SKM-1 (cell line): Measurements from ENCODE around the gene DHPS.
A peak's percentile ranks its signal among the peaks of the same experiment; 100 is the strongest.
"Not testable (repeated sequence)": the region's sequence is repeated elsewhere in the genome, so short reads cannot be mapped to it uniquely, and the experiment has no call there.

Source experiments
- DNase-seq: peaks from one replicate; lab custom pipeline; 2025; ENCODE audit not compliant: unreplicated experiment; lab: John Stamatoyannopoulos, UW

DHPS gene

GRCh38 chr19:12705654-12706331 is 24.1 kb upstream of the DHPS start:
- DNase-seq, result no peak

DNA sequence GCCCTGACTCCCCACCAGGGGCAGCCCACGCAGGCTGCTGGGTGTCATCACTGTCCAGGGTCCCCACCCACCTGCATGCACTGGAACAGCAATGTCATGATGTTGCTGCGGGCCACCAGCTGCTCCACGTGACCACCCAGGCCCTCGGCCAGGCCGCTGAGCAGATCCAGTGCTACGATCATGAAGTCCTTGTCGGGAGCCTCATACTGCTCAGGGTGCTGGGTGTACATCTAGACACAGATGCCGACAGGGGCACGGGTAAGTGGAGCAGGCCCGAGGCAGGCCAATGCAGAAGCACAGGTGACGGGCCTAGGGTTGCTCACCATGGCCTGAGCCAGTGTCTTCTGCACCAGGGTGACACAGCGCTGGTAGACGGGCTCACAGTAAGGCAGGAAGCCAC is 23.5 kb upstream of the DHPS start:
- no peak for DNase-seq

- DNase-seq, result no peak
Observed at GRCh38 chr19:12703046-12703445, 21.4 kb upstream of the DHPS start.

DNA sequence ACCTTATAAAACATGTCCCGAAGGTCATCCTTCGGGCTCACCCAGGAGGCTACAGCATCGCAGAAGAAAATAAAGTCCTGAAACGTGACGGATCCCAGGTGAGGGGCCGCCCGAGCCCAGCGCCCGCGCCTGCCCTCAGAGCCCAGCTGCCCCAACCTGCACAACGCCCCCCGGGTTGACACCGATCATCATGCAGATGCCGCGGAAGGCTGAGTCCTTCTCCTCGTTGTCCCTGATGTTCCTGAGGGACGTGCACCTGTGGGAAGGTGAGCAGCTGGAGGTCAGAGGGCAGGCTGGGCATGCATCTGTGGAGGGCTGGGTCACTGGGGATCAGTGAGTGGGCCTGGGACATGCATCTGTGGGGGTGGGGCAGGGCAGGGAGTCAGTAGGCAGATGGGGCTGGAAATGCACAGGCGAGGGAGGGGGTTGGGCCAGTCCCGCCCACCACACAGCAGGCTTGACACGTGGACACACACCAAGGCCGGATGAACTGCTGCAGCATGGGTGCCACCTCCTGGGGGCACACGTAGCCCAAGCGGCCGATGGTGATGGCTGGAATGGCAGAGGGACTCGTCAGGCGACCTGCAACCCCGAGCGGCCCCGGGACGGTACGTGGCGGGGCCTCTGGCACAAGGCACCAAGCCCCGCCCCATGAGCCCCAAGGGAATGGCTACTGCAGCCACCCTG is 20.1 kb upstream of the DHPS start:
- DNase-seq, result no peak

DNA sequence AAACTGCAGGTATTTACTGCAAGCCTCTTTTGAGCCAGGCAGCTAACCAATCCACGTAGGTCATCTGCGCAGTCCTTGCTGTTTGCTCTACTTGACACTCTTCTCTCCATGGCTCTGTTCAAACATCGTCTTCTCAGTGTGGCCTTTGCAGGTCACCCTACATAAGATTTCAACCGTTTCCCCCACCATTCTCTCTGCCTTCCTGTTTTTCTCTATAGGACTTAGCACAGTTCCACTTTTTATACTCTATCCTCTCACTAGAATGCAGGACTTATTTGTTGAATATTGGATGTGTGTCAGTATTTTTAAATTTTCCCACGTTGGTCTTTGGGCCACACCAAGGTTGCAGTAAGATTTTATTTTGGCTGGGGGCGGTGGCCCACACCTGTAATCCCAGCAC is 16.5 kb upstream of the DHPS start:
- no peak for DNase-seq

DNA sequence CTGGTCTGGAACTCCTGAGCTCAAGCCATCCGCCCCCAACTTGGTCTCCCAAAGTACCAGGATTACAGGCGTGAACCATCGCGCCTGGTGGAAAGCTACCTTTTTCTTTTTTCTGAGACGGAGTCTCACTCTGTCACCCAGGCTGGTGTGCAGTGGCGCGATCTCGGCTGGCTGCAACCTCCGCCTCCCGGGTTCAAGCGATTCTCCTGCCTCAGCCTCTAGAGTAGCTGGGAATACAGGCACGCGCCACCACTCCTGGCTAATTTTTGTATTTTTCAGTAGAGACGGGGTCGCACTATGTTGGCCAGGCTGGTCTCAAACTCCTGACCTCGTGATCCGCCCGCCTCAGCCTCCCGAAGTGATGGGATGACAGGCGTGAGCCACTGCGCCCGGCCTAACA is 15.7 kb upstream of the DHPS start:
- not testable (repeated sequence) for DNase-seq

DNA sequence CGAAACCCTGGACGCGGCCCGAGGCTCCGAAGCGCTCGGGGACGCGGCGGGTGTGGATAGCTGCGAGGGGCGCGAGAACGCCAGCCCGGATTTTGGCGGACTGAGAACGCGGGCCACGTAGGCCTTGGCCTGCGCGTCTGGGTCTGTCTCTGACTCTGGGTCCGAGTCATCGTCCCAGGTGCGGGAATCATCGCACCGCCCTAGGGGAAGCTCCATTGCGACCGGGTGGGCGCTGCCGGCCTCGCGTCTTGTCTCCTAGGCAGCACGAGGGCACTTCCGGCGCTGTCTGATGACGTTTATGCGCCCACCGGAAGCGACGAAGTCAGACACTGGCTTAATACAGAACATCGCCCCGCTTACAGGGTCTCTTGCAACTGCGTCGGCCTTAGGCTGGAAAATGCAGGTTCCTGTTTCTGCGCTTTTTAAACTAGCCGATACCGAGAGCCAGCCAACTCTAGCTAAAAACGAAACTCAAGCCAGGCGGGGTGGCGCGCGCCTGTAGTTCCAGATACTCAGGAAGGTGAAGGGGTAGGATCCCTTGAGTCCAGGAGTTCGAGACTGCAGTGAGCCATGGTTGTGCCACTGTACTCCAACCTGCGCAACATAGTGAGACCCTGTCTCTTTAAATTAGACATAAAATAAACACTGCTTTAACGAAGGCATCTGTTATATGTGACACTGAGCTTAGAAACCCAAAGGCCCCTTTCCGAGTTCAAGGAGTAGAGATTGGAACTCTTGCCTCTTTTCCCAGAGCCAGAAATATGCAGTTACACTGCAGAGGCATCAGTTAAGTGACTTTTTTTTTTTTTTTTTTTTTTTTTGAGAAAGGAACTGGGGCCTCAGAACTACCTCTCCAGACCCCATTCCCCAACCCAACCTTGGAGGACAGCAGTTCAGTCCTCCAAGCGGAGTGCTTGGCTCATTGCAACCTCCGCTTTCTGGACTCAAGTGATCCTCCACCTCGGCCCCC is 15.0 kb upstream of the DHPS start, which contains the start of gene FBXW9:
Gene FBXW9, minus strand, starts transcription at position 266 of the 970 bp plus-strand sequence. Its CDS starts 50 bp downstream, at position 216.
- peak; percentile 69 for DNase-seq

GRCh38 chr19:12695997-12696365 is 14.3 kb upstream of the DHPS start:
- no peak for DNase-seq

GRCh38 chr19:12695514-12695913 is 13.8 kb upstream of the DHPS start:
- DNase-seq, result no peak

- no peak for DNase-seq
Observed at GRCh38 chr19:12695096-12695495, 13.4 kb upstream of the DHPS start.

DNA sequence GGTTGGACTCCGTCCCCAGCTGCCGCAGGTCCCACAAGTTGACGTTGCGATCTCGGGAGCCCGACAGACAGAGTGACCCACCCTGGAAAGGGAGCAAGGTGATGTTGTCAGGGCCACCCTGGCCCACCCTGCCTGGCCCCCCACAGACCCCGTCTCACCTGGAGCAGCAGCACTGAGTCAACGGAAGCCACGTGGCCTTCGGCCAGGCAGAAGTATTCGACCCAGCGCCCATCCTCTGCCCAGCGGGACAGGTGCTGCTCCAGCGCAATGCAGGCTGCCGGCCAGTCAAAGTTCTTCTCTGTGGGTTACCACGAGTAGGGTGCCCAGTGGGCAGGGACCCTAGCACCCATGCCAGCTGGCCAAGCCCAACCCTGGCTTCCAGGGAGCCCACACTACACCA is 13.0 kb upstream of the DHPS start:
- no peak for DNase-seq

- no peak for DNase-seq
Observed at GRCh38 chr19:12692960-12693359, 11.3 kb upstream of the DHPS start.

- no peak for DNase-seq
Observed at GRCh38 chr19:12689581-12690216, 8.0 kb upstream of the DHPS start.

DNA sequence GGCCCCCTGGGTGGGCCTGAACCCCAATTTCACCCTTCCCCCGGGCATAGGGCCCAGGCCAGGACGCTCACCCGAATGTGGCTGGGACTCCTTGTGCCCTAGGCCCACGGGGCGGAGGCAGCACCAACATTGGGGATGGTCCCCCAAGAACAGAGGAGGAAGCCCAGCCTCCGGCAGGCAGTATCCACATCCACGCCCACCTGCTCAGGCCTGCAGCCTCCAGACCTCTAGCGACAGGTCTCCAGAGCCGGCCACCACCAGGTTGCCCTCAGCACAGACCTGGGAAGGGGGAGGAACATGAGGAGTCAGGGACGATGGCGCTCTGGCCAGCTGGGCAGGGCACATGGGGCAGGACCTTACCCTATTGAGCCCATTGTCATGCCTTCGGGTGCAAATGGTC is 7.3 kb upstream of the DHPS start:
- no peak for DNase-seq

- no peak for DNase-seq
Observed at GRCh38 chr19:12687496-12688196, 6.0 kb upstream of the DHPS start, which contains the start of gene GNG14. GNG14 (plus strand) TSS chr19:12687998; CDS start chr19:12688049, 51 bp downstream.

DNA sequence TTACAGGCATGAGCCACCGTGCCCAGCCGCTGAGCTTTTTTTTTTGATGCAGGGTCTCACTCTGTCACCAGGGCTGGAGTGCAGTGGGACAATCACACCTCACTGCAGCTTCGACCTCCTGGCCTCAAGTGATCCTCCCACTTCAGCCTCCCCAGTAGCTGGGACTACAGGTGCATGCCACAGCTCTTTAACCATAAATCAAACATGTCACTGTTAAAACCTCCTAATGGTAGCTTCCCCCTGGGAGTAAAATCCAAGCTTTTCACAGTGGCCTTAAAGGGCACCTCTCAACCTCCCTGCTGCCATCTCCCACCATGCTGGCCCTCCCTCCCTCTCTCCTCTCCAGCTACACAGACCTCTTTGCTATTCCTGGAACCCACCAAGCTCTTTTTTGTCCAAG is 4.2 kb upstream of the DHPS start:
- no peak for DNase-seq

GRCh38 chr19:12680034-12680433 is 1.6 kb downstream of the DHPS start:
- DNase-seq, result no peak

GRCh38 chr19:12678039-12678438 is 3.6 kb downstream of the DHPS start:
- DNase-seq, result not testable (repeated sequence)

DNA sequence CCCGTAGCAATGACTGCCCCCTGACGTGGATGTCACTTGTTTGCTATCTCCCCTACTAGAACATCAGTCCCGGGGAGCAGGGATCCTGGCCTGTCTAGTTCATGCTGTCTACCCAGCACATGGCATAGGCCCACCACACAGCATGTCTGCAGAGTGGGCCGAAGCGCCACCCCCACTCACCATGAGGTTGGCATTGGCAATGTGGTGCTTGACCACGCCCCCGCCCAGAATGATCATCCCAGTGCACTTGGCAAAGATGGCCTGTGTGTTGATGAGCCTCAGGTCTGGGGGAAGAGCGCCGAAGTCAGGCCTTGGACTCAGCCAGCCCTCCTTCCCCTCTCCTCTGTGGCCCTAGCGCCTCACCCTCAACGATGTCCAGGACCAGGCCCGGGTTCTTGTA is 4.8 kb downstream of the DHPS start:
- no peak for DNase-seq

DNA sequence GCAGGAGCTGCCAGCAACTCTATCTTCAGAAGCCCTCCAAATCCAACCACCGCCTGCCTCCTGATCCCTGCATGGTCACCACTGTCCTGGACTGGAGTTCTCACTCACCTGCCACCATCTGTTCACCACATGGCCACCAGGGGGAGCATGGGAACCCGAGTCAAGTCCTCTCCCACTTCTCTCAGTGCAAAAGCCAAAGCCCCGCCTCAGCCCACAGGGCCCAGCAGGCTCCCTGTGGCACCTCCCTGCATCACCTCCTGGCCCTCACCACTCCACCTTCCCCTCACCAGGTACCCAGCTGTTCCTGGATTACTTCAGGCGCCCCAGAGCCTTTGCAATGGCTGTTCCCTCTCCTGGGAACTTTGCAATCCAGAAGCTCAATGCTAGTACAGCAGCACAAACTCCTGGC is 5.3 kb downstream of the DHPS start:
- peak; percentile 59 for DNase-seq
